K562 (cell line): Measurements from ENCODE around the gene IRF3. TPM values are rescaled to one million over a fixed set of nuclear protein-coding genes. Genes with fewer than 3 reads are reported as not detected.

Source experiments
- ATAC-seq: fragments of 200-7000 bp; cut with Tn5 transposase; 3 replicates; pipeline ENCODE4 v1.9.1; 2020; ENCODE audit warnings: moderate library complexity
- BruUV-seq: library from RNA; stranded (reverse); fragments of 400-500 nt; replicated peaks from 2 replicates; lab custom pipeline; 2021; lab: Mats Ljungman, UMichigan
- CTCF ChIA-PET: fragments of 300-600 bp; formaldehyde crosslinking; extraction: SDS; loops from one replicate; lab custom pipeline; 2021; ENCODE audit warnings: low intra/inter-chr PET ratio; lab: Yijun Ruan, JAX
- POLR2A ChIA-PET: fragments of 300-600, 350-650 bp; sonication (Branson Sonifier 250); formaldehyde crosslinking; extraction: SDS; loops from one replicate; lab custom pipeline; 2021; ENCODE audit warnings: antibody characterized with exemption, inconsistent platforms; lab: Yijun Ruan, JAX
- DNase-seq, 4 experiments: peaks; one replicate each; pipeline versions ENCODE4 v3.0.0 to v3.0.0-alpha.2; 2011 to 2018; ENCODE audit warnings: low spot score in 3 of 4, mixed read lengths in 3 of 4; ENCODE audit errors: extremely low read depth in 1 of 4
- FAIRE-seq: peaks from 2 replicates; lab custom pipeline; 2011; peaks lifted over from hg19 to GRCh38; lab: Jason Lieb, UNC
- H2AFZ ChIP-seq: 2 replicates; pipeline ENCODE4 v1.6.0; 2011; ENCODE audit warnings: low read depth, low read length, control low read depth, inconsistent platforms
- H3K27ac ChIP-seq: fragments of 200-600 bp; 3 replicates; pipeline ENCODE4 v1.8.0; 2011; ENCODE audit warnings: low read depth, mild to moderate bottlenecking, control low read depth, inconsistent platforms, low read length, moderate library complexity, mixed read lengths; ENCODE audit errors: extremely low read depth
- H3K27me3 ChIP-seq, 2 experiments: fragments of 300-600 bp in 1 of 2; 2 replicates in 1 of 2; 3 replicates in 1 of 2; pipeline versions ENCODE4 v1.6.0 to v1.8.0; 2011; ENCODE audit warnings: inconsistent platforms in 2 of 2, low read length in 2 of 2, mild to moderate bottlenecking in 1 of 2, mixed read lengths in 1 of 2, moderate library complexity in 1 of 2; ENCODE audit not compliant: control insufficient read depth in 2 of 2, insufficient read depth in 2 of 2
- H3K36me3 ChIP-seq: fragments of 300-600 bp; 3 replicates; pipeline ENCODE4 v1.8.0; 2011; ENCODE audit warnings: mild to moderate bottlenecking, low read length, inconsistent platforms; ENCODE audit not compliant: control insufficient read depth, insufficient read depth
- H3K4me1 ChIP-seq, 2 experiments: fragments of 200-600 bp in 1 of 2; replicated peaks in 1 of 2; 2 replicates in 1 of 2; 3 replicates in 1 of 2; pipeline versions ENCODE4 v1.5.1 to v1.8.0; 2011; ENCODE audit warnings: inconsistent platforms in 2 of 2, low read length in 2 of 2, mild to moderate bottlenecking in 1 of 2, mixed read lengths in 1 of 2, moderate library complexity in 1 of 2; ENCODE audit not compliant: control insufficient read depth in 2 of 2, insufficient read depth in 2 of 2
- H3K4me2 ChIP-seq: 2 replicates; pipeline ENCODE4 v1.6.1; 2011; ENCODE audit warnings: low read length, control low read depth, inconsistent platforms, mixed read lengths; ENCODE audit not compliant: insufficient read depth
- H3K4me3 ChIP-seq: fragments of 200-600 bp; sonication (generic), shearing (Covaris generic); 2 replicates; pipeline ENCODE4 v1.5.1; 2016; ENCODE audit warnings: control low read depth, inconsistent platforms
- H3K79me2 ChIP-seq: fragments of 200-600 bp; 3 replicates; pipeline ENCODE4 v1.8.0; 2011; ENCODE audit warnings: low read length, inconsistent platforms; ENCODE audit not compliant: control insufficient read depth, insufficient read depth
- H3K9ac ChIP-seq, 2 experiments: 2 replicates each; pipeline versions ENCODE4 v1.6.0 to v1.6.1; 2011; ENCODE audit warnings: low read depth in 2 of 2, low read length in 2 of 2, control low read depth in 1 of 2, inconsistent platforms in 1 of 2, mild to moderate bottlenecking in 1 of 2, mixed read lengths in 1 of 2; ENCODE audit not compliant: insufficient read depth in 1 of 2
- H3K9me1 ChIP-seq: one replicate; pipeline ENCODE4 v1.6.0; 2011; ENCODE audit warnings: inconsistent platforms, mild to moderate bottlenecking, low read length, moderate library complexity; ENCODE audit not compliant: control insufficient read depth, insufficient read depth
- H3K9me3 ChIP-seq: replicated peaks from 2 replicates; pipeline ENCODE4 v1.5.1; 2011; ENCODE audit warnings: low read depth, low read length, inconsistent platforms; ENCODE audit not compliant: control insufficient read depth, insufficient read depth
- H4K20me1 ChIP-seq: replicated peaks from 2 replicates; pipeline ENCODE4 v1.6.1; 2011; ENCODE audit warnings: low read length, inconsistent platforms, mixed read lengths; ENCODE audit not compliant: control insufficient read depth, insufficient read depth
- BMI1 ChIP-seq: fragments of 150-350 bp; IDR thresholded peaks from 2 replicates; pipeline ENCODE4 v1.6.1; 2014; ENCODE audit warnings: low read length
- GATAD2B ChIP-seq: fragments of 450-650 bp; IDR thresholded peaks from 2 replicates; pipeline ENCODE4 v1.6.1; 2017; ENCODE audit warnings: mild to moderate bottlenecking, borderline replicate concordance
- KDM1A ChIP-seq, 2 experiments: fragments of 450-650 bp; IDR thresholded peaks; 2 replicates each; pipeline ENCODE4 v1.6.1; 2016; ENCODE audit warnings: mild to moderate bottlenecking in 2 of 2
- POLR2B ChIP-seq: fragments of 450-650 bp; IDR thresholded peaks from 2 replicates; pipeline ENCODE4 v1.6.1; 2018; ENCODE audit warnings: low read depth; ENCODE audit not compliant: partially characterized antibody
- POLR2G ChIP-seq: fragments of 200-400 bp; formaldehyde crosslinking; IDR thresholded peaks from 2 replicates; pipeline ENCODE4 v1.6.1; 2017; ENCODE audit warnings: low read depth, mild to moderate bottlenecking, antibody characterized with exemption, low read length, moderate library complexity
- RBM22 ChIP-seq: fragments of 200-400 bp; formaldehyde crosslinking; IDR thresholded peaks from 2 replicates; pipeline ENCODE4 v1.6.1; 2018; ENCODE audit warnings: low read length, low read depth; ENCODE audit not compliant: poor library complexity, severe bottlenecking
- SUPT5H ChIP-seq: fragments of 450-650 bp; IDR thresholded peaks from 2 replicates; pipeline ENCODE4 v1.6.1; 2016
- ZC3H8 ChIP-seq: fragments of 450-650 bp; IDR thresholded peaks from 2 replicates; pipeline ENCODE4 v1.6.1; 2017
- ZNF589 ChIP-seq: fragments of 200-800 bp; sonication (Bioruptor generic); IDR thresholded peaks from 2 replicates; pipeline ENCODE4 v1.6.1; 2016; ENCODE audit warnings: low read depth, missing genetic modification characterization, missing compliant biosample characterization
- WGBS: fragments of 100-300 bp; shearing (Covaris generic); methylation state at CpG from one replicate; pipeline ENCODE4 v1.1.6; 2016; ENCODE audit warnings: low coverage, mixed read lengths; ENCODE audit not compliant: insufficient coverage; ENCODE audit errors: missing lambda C conversion rate; 5-methylcytosine and 5-hydroxymethylcytosine counted together
- in situ Hi-C: fragments of 300-500 bp; cut with MboI; formaldehyde crosslinking; loops from 4 replicates; pipeline ENCODE4 v1.15.0; 2018; ENCODE audit warnings: inconsistent platforms, mixed read lengths
- intact Hi-C: fragments of 100-400 bp; cut with micrococcal nuclease; formaldehyde crosslinking; loops from 2 replicates; pipeline ENCODE4 v1.14.2; 2022
- polyA plus RNA-seq, 8 experiments: library from polyadenylated mRNA; depleted of rRNA in 4 of 8; stranded (reverse) in 5 of 8; unstranded in 3 of 8; fragments of >200 nt; fragmentation: Nextera tagmentation in 2 of 8; fragmentation: Illumina TruSeq in 1 of 8; extraction: Ambion mirVana in 2 of 8; extraction: Trizol in 1 of 8; gene quantifications; 2 replicates each; pipeline versions ENCODE4 v1.2.1 to v1.2.3, GENCODE V29; 2011 to 2014; ENCODE audit warnings: inconsistent platforms in 1 of 8, missing spikeins in 1 of 8
- total RNA-seq, 7 experiments: library from RNA; depleted of rRNA in 6 of 7; stranded (reverse); fragments of >200 nt in 6 of 7; fragmentation: Illumina TruSeq in 2 of 7; extraction: Trizol in 2 of 7; gene quantifications; 2 replicates each; pipeline versions ENCODE4 v1.2.1 to v1.2.3, GENCODE V29; 2011 to 2021; ENCODE audit warnings: low replicate concordance in 1 of 7

IRF3 gene
- total and polyA plus RNA-seq, 9 of the 15 experiments (the other 6 are each of a cell fraction or from before 2014, with no cell fraction given) = 7.5 to 145 (median 65.4) TPM

DNA sequence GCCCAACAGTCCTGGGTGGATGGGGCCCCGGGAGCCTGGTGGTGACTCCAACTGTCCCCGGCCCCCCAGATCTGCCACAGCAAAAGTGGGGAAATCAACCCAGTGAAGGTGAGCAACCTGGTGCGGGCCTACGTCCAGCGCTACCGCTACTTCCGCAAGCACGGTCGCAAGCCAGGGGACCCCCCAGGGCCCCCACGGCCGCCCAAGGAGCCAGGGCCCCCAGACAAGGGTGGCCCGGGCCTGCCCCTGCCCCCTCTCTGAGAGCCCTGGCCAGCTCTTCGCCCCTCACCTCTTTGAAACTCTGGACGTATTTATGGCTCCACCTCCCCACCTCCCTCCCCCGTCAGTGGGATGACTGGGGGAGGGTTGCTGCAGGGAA lies 7.5 kb downstream of the IRF3 start:
- BruUV-seq = TSS peak; percentile 48
- no peak for FAIRE-seq
- H2AFZ ChIP-seq = no peak overlapping the region
- 0 out of 2 replicates have a peak, but pooled peaks cover 2% of the 10 kb centered on the region for H3K9me3 ChIP-seq
- 0 out of 2 replicates have a peak, but pooled peaks cover 14% of the 10 kb centered on the region for H4K20me1 ChIP-seq
- peaks cover 0 to 22% of the 10 kb centered on the region in 2 experiments; a peak in 2 of 5 replicates for H3K4me1 ChIP-seq
- in situ Hi-C loops (no loop called here), intact Hi-C loops (no loop called here)
- H3K4me3 ChIP-seq = no peak overlapping the region
- ChIA-PET POLR2A (interaction anchor here (0.6 to 4.8 kb wide), 5 partner anchors 8 to 202 kb away, joined by 3 to 28 read pairs (median 6); partner anchors contain the start of genes BCL2L12, IRF3, RRAS and SCAF1), CTCF (no interaction called here)
- no peak for ATAC-seq
- no peak for DNase-seq
- H3K9me1 ChIP-seq = peaks cover 2% of the 10 kb centered on the region
- H3K36me3 ChIP-seq = peaks cover 94% of the 10 kb centered on the region; the same call in 2 of the 3 replicates
- WGBS = 85% methylated on average over 12 of the region's 15 CpGs
- no peak for TF ChIP-seq BMI1
- peak; percentile 57; the same call in 1 of the 2 replicates for TF ChIP-seq POLR2G
- TF ChIP-seq RBM22 = peak; percentile 52
- no peak overlapping the region for H3K4me2 ChIP-seq
- peak overlapping the region in 1 of 2 experiments; percentile 74; a peak in 2 of 4 replicates for H3K9ac ChIP-seq
- peaks cover 1% of the 10 kb centered on the region; the same call in 2 of the 3 replicates for H3K79me2 ChIP-seq
- no peaks in the 10 kb centered on the region for H3K27me3 ChIP-seq
- H3K27ac ChIP-seq = no peak overlapping the region

GRCh38 chr19:49657493-49658138 lies 8.0 kb downstream of the IRF3 start:
- H4K20me1 ChIP-seq = 0 out of 2 replicates have a peak, but pooled peaks cover 14% of the 10 kb centered on the region
- FAIRE-seq = no peak
- POLR2A ChIA-PET = interaction anchor here (1.4 to 4.8 kb wide), 4 partner anchors 8 to 17 kb away, joined by 3 to 28 read pairs (median 10); partner anchors contain the start of genes BCL2L12, IRF3, RRAS and SCAF1
- TF ChIP-seq ZC3H8 = no peak
- peak; percentile 20 for TF ChIP-seq POLR2B
- TF ChIP-seq GATAD2B = no peak
- TF ChIP-seq KDM1A (IDR thresholded peaks at IDR 0.05) = no peak
- TF ChIP-seq ZNF589 = no peak
- 0 out of 2 replicates have a peak, but pooled peaks have one; percentile 15 for TF ChIP-seq SUPT5H
- TF ChIP-seq, all 486 proteins: peak for 2
- H3K79me2 ChIP-seq = no peaks in the 10 kb centered on the region
- CTCF ChIA-PET = no interaction called here
- no peak for ATAC-seq
- no TSS peak for BruUV-seq
- H3K9ac ChIP-seq = peak overlapping the region in 1 of 2 experiments; percentile 74; a peak in 2 of 4 replicates
- H3K9me3 ChIP-seq = 0 out of 2 replicates have a peak, but pooled peaks cover 2% of the 10 kb centered on the region
- no peaks in the 10 kb centered on the region for H3K27me3 ChIP-seq
- peaks cover 2% of the 10 kb centered on the region for H3K9me1 ChIP-seq
- no peak overlapping the region for H3K27ac ChIP-seq
- H3K4me3 ChIP-seq = no peak overlapping the region
- in situ Hi-C loops = no loop called here
- intact Hi-C loops = no loop called here
- no peak overlapping the region for H2AFZ ChIP-seq
- H3K4me2 ChIP-seq = no peak overlapping the region
- peaks cover 94% of the 10 kb centered on the region; the same call in 2 of the 3 replicates for H3K36me3 ChIP-seq
- peaks cover 0 to 24% of the 10 kb centered on the region in 2 experiments; a peak in 2 of 5 replicates for H3K4me1 ChIP-seq
- DNase-seq = no peak
- WGBS = 91% methylated on average over 18 of the region's 22 CpGs
